ENCODE data around the gene ZC3H12D. TPM values are rescaled to one million over a fixed set of nuclear protein-coding genes. Genes with fewer than 3 reads are reported as not detected.

Gene ZC3H12D
- total RNA-seq, 1 donor from 2014 or later: 0.25 TPM

GRCh38 chr6:149474108-149474935, 10.5 kb downstream of the ZC3H12D start:
- H3K27me3 ChIP-seq (ENCODE audit: low read depth): peaks cover 19% of the 10 kb centered on the region
- no peak for TF ChIP-seq CTCF (IDR thresholded peaks at IDR 0.05; ENCODE audit: borderline replicate concordance)
- intact Hi-C loops (cut with micrococcal nuclease): no loop called here
- no peaks in the 10 kb centered on the region for H3K9me3 ChIP-seq (replicated peaks)
- peaks cover 13% of the 10 kb centered on the region for H3K4me1 ChIP-seq
- H3K36me3 ChIP-seq: no peaks in the 10 kb centered on the region
- no peak overlapping the region for H3K4me3 ChIP-seq
- no peak for DNase-seq
- no peak overlapping the region for H3K27ac ChIP-seq (replicated peaks)

- intact Hi-C loops (cut with micrococcal nuclease): no loop called here
- DNase-seq: no peak
- H3K36me3 ChIP-seq: no peaks in the 10 kb centered on the region
- peak; percentile 29 for TF ChIP-seq CTCF (IDR thresholded peaks at IDR 0.05; ENCODE audit: borderline replicate concordance)
- peaks cover 13% of the 10 kb centered on the region for H3K4me1 ChIP-seq
- H3K27me3 ChIP-seq (ENCODE audit: low read depth): peaks cover 19% of the 10 kb centered on the region
- H3K4me3 ChIP-seq: peak overlapping the region; percentile 30
- H3K9me3 ChIP-seq (replicated peaks): no peaks in the 10 kb centered on the region
- H3K27ac ChIP-seq (replicated peaks): no peak overlapping the region
Observed at GRCh38 chr6:149473080-149474052, 11.4 kb downstream of the ZC3H12D start.

- DNase-seq: no peak
- Histone ChIP-seq H3K4me3 (no peak overlapping the region), H3K27me3 (ENCODE audit: low read depth) (peaks cover 27% of the 10 kb centered on the region), H3K27ac (replicated peaks) (no peak overlapping the region), H3K9me3 (replicated peaks) (no peaks in the 10 kb centered on the region), H3K4me1 (peaks cover 13% of the 10 kb centered on the region), H3K36me3 (no peaks in the 10 kb centered on the region)
- intact Hi-C loops (cut with micrococcal nuclease): no loop called here
- no peak for TF ChIP-seq CTCF (IDR thresholded peaks at IDR 0.05; ENCODE audit: borderline replicate concordance)
Observed at GRCh38 chr6:149472241-149472640, 12.6 kb downstream of the ZC3H12D start.

DNA sequence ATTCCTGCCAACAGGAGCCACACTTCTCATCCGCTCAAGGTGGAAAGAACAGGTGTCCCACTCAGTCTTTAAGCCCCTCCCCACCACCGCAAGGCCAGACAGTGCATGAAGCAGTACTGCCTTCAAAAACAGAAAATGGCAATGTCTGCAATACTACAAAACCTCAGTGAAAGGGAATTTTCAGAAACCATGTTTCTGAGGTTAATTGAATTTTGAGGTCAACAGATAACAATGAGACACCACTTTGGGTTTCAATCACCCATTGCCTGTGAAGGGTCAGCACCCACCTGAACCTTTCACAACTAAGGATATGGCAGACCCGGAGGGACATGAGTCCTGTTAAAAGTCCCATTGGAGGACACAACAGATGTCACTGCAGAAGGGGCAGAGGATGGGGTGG, 13.0 kb downstream of the ZC3H12D start:
- no peak for DNase-seq
- no peaks in the 10 kb centered on the region for H3K9me3 ChIP-seq (replicated peaks)
- peaks cover 31% of the 10 kb centered on the region for H3K27me3 ChIP-seq (ENCODE audit: low read depth)
- H3K4me3 ChIP-seq: no peak overlapping the region
- intact Hi-C loops (cut with micrococcal nuclease): no loop called here
- H3K36me3 ChIP-seq: no peaks in the 10 kb centered on the region
- H3K4me1 ChIP-seq: peaks cover 13% of the 10 kb centered on the region
- no peak for TF ChIP-seq CTCF (IDR thresholded peaks at IDR 0.05; ENCODE audit: borderline replicate concordance)
- no peak overlapping the region for H3K27ac ChIP-seq (replicated peaks)

GRCh38 chr6:149470948-149471347, 13.9 kb downstream of the ZC3H12D start:
- no peak for DNase-seq
- no peak for TF ChIP-seq CTCF (IDR thresholded peaks at IDR 0.05; ENCODE audit: borderline replicate concordance)

More at GRCh38 chr6:149470948-149471347, 13.9 kb downstream of the ZC3H12D start:
- Histone ChIP-seq H3K9me3 (replicated peaks) (no peaks in the 10 kb centered on the region), H3K4me3 (no peak overlapping the region), H3K4me1 (peaks cover 13% of the 10 kb centered on the region), H3K27me3 (ENCODE audit: low read depth) (peaks cover 40% of the 10 kb centered on the region), H3K27ac (replicated peaks) (no peak overlapping the region), H3K36me3 (no peaks in the 10 kb centered on the region)
- intact Hi-C loops (cut with micrococcal nuclease): no loop called here

All from left ventricle myocardium inferior (tissue), 1 donor.